ENCODE data around the gene C2CD2L.

The C2CD2L gene

DNA sequence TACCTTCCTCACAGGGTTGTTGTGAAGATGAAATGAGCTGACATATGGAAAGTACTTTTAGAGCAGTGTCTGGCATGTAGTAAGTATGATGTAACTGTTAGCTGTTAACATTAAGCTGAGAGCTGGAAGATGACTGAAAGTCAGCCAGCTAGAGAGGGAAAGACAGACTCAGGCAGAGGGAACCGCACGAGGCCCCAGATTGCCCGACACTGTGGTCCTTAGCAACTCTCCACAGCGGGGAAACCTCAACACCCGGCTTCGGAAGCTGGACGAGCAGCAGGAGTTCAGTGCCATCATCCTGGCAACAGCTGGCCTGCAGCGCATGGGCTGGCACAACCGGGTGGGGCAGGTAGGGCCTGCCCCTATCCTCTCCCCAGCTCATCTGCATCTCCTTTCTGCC, 16.0 kb upstream of the C2CD2L start:
- ATAC-seq: no peak
- no peak for TF ChIP-seq PPARA (CRISPR knock-in tag; IDR thresholded peaks at IDR 0.05; ENCODE audit: borderline replicate concordance)
- TF ChIP-seq CSDC2 (CRISPR knock-in tag; IDR thresholded peaks at IDR 0.05): no peak
- no peak for TF ChIP-seq SNAI2 (CRISPR knock-in tag; IDR thresholded peaks at IDR 0.05)
- TF ChIP-seq, protein P1, sequence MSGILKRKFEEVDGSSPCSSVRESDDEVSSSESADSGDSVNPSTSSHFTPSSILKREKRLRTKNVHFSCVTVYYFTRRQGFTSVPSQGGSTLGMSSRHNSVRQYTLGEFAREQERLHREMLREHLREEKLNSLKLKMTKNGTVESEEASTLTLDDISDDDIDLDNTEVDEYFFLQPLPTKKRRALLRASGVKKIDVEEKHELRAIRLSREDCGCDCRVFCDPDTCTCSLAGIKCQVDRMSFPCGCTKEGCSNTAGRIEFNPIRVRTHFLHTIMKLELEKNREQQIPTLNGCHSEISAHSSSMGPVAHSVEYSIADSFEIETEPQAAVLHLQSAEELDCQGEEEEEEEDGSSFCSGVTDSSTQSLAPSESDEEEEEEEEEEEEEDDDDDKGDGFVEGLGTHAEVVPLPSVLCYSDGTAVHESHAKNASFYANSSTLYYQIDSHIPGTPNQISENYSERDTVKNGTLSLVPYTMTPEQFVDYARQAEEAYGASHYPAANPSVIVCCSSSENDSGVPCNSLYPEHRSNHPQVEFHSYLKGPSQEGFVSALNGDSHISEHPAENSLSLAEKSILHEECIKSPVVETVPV (CRISPR knock-in tag; IDR thresholded peaks at IDR 0.05): no peak

DNA sequence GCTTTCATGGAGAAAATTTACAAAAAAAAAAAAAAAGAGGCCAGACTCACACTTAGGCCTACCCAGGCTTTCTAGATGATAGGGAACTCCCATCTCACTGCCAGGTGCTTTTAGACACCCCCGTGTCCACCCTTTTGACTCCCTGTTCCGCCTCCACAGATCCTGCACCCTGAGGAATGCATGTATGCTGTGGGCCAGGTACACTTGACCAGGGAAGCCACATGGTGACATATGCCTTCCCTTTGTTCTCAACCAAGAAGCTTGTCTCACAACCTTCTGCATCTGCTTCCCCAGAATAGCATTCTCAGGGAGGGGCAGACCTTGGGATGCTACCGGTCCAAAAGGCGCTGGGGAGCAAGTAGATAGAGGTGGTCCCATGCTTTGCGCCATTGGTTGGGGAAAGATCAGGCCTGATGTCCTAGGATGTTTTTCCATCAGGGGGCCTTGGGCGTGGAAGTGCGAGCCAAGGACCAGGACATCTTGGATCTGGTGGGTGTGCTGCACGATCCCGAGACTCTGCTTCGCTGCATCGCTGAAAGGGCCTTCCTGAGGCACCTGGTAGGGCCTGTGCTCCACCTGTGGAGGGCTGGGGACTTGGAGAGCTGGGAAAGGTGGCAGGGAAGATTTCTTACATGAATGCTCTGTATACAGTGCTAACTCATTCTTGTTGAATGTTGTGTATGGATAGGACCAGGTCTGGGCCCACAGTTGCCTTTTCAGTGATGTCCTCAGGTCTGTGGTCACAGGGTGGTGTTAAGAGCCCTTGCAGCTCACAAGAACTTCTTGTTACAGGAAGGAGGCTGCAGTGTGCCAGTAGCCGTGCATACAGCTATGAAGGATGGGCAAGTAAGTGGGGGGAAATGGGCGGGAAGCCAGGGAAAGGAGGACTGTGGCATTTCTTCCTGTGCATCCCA, 14.9 kb upstream of the C2CD2L start:
- no peak for ATAC-seq
- TF ChIP-seq ZNF8 (CRISPR knock-in tag; IDR thresholded peaks at IDR 0.05): no peak
- TF ChIP-seq CREB5 (CRISPR knock-in tag; IDR thresholded peaks at IDR 0.05; ENCODE audit: low read depth): no peak
- no peak for TF ChIP-seq SNAI2 (CRISPR knock-in tag; IDR thresholded peaks at IDR 0.05)
- TF ChIP-seq PPARA (CRISPR knock-in tag; IDR thresholded peaks at IDR 0.05; ENCODE audit: borderline replicate concordance): no peak
- no peak for TF ChIP-seq GLIS3 (CRISPR knock-in tag; IDR thresholded peaks at IDR 0.05)
- no peak for TF ChIP-seq ESRRG (CRISPR knock-in tag; IDR thresholded peaks at IDR 0.05)
- TF ChIP-seq OSR1 (CRISPR knock-in tag; IDR thresholded peaks at IDR 0.05): no peak
- no peak for TF ChIP-seq TSHZ2 (CRISPR knock-in tag; IDR thresholded peaks at IDR 0.05)
- no peak for TF ChIP-seq ZFP3 (CRISPR knock-in tag; IDR thresholded peaks at IDR 0.05)
- TF ChIP-seq RARB (CRISPR knock-in tag; IDR thresholded peaks at IDR 0.05): no peak
- no peak for TF ChIP-seq BACH2 (CRISPR knock-in tag; IDR thresholded peaks at IDR 0.05; ENCODE audit: borderline replicate concordance)
- TF ChIP-seq TOX (CRISPR knock-in tag; IDR thresholded peaks at IDR 0.05; ENCODE audit: borderline replicate concordance): no peak
- no peak for TF ChIP-seq ZC3H10 (CRISPR knock-in tag; IDR thresholded peaks at IDR 0.05)
- TF ChIP-seq ARNTL (CRISPR knock-in tag; IDR thresholded peaks at IDR 0.05; ENCODE audit: borderline replicate concordance, low read depth): no peak
- TF ChIP-seq POU6F1 (CRISPR knock-in tag; IDR thresholded peaks at IDR 0.05; ENCODE audit: borderline replicate concordance, low read depth): no peak
- TF ChIP-seq, protein P1 (CRISPR knock-in tag; IDR thresholded peaks at IDR 0.05): no peak

DNA sequence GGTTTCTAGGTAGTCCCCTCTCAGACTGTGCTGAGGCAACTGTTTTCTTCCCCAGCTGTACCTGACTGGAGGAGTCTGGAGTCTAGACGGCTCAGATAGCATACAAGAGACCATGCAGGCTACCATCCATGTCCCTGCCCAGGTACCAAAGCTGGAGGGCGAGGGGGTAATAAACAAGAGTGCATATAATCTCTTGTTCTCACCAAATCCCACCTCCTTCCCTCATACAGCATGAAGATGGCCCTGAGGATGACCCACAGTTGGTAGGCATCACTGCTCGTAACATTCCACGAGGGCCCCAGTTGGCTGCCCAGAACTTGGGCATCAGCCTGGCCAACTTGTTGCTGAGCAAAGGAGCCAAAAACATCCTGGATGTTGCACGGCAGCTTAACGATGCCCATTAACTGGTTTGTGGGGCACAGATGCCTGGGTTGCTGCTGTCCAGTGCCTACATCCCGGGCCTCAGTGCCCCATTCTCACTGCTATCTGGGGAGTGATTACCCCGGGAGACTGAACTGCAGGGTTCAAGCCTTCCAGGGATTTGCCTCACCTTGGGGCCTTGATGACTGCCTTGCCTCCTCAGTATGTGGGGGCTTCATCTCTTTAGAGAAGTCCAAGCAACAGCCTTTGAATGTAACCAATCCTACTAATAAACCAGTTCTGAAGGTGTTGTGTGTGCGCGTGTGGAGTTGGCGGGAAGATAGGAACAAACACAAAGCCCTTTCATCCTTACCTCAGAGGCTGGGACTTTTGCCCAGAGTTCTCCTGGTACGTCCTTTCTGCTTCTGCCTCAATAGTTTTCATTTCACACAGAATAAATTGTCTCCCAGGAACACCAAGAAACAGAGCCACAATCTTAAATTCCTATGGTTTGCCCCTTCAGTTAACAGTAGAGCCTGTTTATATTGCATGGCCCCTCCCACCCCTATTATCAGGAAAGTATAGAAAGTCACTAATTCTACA, 14.0 kb upstream of the C2CD2L start:
- no peak for ATAC-seq
- no peak for TF ChIP-seq TSHZ2 (CRISPR knock-in tag; IDR thresholded peaks at IDR 0.05)
- no peak for TF ChIP-seq CSDC2 (CRISPR knock-in tag; IDR thresholded peaks at IDR 0.05)
- TF ChIP-seq ZNF70 (CRISPR knock-in tag; IDR thresholded peaks at IDR 0.05): no peak
- TF ChIP-seq, protein P2, sequence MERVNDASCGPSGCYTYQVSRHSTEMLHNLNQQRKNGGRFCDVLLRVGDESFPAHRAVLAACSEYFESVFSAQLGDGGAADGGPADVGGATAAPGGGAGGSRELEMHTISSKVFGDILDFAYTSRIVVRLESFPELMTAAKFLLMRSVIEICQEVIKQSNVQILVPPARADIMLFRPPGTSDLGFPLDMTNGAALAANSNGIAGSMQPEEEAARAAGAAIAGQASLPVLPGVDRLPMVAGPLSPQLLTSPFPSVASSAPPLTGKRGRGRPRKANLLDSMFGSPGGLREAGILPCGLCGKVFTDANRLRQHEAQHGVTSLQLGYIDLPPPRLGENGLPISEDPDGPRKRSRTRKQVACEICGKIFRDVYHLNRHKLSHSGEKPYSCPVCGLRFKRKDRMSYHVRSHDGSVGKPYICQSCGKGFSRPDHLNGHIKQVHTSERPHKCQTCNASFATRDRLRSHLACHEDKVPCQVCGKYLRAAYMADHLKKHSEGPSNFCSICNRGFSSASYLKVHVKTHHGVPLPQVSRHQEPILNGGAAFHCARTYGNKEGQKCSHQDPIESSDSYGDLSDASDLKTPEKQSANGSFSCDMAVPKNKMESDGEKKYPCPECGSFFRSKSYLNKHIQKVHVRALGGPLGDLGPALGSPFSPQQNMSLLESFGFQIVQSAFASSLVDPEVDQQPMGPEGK (CRISPR knock-in tag; IDR thresholded peaks at IDR 0.05; ENCODE audit: borderline replicate concordance): no peak
- no peak for TF ChIP-seq ISL1 (CRISPR knock-in tag; IDR thresholded peaks at IDR 0.05)
- TF ChIP-seq TCF4 (CRISPR knock-in tag; IDR thresholded peaks at IDR 0.05; ENCODE audit: borderline replicate concordance): no peak
- no peak for TF ChIP-seq ZFP30 (CRISPR knock-in tag; IDR thresholded peaks at IDR 0.05)
